Activated CD8-positive, alpha-beta memory T cell treated with anti-CD3 and anti-CD28 coated beads for 1 hour (primary cell): ENCODE data around the gene PGD.
"Not testable (repeated sequence)": the region's sequence is repeated elsewhere in the genome, so short reads cannot be mapped to it uniquely, and the experiment has no call there.

ENCODE experiments used
- DNase-seq, 2 donors: peaks; one replicate each; pipeline ENCODE4 v3.0.0-alpha.2; 2020; ENCODE audit warnings: low read depth in 1 of 2; ENCODE audit errors: extremely low read depth in 1 of 2

The PGD gene

GRCh38 chr1:10433790-10434189 is 34.9 kb downstream of the PGD start:
- DNase-seq = no peak

- no peak for DNase-seq
Observed at GRCh38 chr1:10434590-10434989, 35.7 kb downstream of the PGD start.

DNA sequence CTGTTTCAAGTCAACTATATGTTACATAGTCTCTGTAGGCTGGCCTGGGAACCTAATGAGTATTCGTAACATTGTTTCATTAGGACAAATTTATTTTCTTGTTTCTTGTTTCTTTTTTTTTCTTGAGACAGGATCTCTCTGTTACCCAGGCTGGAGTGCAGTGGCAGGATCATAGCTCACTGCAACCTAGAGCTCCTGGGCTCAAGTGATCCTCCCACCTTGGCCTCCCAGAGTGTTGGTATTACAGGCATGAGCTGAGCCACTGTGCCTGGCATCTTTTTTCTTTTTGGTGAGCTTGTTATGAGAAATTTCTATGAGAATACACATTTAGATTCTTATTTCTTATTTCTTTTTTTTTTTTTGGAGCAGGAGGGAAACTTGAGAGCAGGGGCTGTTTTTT is 38.2 kb downstream of the PGD start:
- no peak for DNase-seq

GRCh38 chr1:10438677-10439163 is 39.9 kb downstream of the PGD start:
- DNase-seq = no peak

DNA sequence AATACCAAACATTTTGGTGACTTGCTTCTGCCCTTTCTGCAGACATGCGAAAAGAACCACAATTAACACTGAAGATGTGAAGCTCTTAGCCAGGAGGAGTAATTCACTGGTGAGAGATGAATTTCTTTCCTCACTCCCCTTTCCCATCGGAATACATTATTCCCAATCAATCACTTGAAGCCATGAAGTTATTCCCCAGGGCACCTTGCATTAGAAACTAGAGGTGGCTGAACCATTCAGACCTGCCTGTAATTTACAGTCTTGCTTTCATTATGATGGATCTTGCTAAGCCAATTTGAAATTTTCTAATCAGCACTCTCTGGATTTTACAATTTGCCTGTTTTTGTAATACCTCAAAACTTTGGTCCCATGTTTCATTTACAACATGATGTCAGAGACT is 41.4 kb downstream of the PGD start:
- DNase-seq = no peak

GRCh38 chr1:10440794-10441193 is 41.9 kb downstream of the PGD start:
- no peak for DNase-seq

GRCh38 chr1:10444248-10444647 is 45.4 kb downstream of the PGD start:
- DNase-seq = no peak

- no peak for DNase-seq
Observed at GRCh38 chr1:10444795-10445397, 46.0 kb downstream of the PGD start.

- no peak for DNase-seq
Observed at GRCh38 chr1:10446790-10447422, 48.0 kb downstream of the PGD start.

GRCh38 chr1:10449751-10450150 is 50.9 kb downstream of the PGD start, which contains the start of gene CORT:
Gene CORT (plus strand): TSS chr1:10450031. CDS start chr1:10450224, 193 bp downstream.
- no peak for DNase-seq

GRCh38 chr1:10450156-10450814 is 51.4 kb downstream of the PGD start:
- no peak for DNase-seq

DNA sequence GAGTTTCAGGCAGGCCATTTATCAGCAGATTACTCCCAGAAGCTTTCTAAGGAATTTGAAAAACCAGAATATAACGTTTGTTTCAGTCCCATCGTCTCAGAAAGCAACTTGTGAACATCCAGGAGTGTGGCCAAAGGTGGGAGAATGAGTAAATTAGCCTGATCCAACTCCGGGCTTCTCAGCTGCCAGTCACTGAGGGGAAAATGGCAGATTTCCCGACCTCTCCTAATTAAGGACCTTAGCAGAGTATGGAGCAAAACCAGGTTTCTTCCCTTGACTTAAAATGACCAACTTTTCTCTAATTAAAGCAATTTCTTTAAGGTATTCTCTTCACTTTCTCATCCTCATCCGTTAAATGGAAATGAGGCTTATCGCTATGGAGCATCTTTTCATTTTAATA is 52.0 kb downstream of the PGD start:
- DNase-seq = no peak

- no peak for DNase-seq
Observed at GRCh38 chr1:10451287-10451686, 52.4 kb downstream of the PGD start.

DNA sequence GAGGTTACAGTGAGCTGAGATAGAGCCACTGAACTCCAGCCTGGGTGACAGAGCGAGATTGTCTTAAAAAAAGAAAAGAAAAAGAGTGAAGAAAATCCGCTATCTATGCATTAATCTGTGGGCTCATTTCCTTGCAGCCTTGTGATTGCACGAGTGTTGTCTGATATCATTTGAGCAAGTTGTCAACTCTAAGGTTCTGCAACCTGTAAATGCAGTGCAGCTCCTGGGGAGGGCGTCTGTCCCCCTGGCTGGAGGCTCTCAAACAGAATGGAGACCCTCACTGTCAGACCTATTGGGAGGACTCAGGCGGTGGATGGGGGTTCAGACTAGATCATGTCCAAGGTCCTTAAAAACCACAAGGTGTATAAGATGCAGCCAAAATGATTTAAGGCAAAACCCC is 57.2 kb downstream of the PGD start:
- DNase-seq = no peak

DNA sequence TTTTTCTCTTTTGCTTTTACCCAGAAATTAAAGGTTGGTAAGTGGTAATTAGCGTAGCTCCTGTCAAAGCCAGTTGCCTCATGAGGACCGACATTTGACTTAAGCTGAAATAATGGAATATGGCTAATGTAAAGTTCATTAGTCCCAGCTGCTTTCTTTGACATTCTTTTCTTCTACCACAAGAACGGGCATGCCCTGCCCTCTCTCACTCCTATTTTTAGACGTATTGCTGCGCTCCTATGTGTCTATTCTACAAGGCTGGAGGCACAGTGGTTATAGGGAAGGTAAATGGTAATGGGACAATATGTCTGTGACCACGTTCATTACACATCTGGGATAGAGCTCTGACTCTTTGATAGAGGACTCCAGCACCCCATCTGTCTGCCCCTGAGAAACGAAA is 57.8 kb downstream of the PGD start:
- no peak for DNase-seq

- not testable (repeated sequence) for DNase-seq
Observed at GRCh38 chr1:10457462-10457861, 58.6 kb downstream of the PGD start.

DNA sequence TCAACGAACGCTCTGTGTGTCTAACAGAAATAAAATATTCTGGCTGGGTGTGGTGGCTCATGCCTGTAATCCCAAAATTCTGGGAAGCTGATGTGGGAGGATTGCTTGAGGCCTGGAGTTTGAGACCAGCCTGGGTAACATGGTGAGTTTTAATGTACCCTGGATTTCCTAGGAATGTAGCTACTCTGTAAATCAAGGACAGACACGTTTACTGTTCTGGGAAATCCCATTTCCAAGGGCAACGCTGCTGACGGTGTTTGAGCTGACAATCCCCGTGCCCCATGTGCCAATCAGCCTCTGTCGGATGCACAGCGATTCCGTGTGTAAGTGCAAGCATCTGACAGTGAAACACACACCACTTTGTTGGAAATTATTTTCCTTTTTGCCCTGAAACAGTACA is 59.0 kb downstream of the PGD start:
- no peak for DNase-seq

GRCh38 chr1:10459184-10459583 is 60.3 kb downstream of the PGD start:
- DNase-seq = no peak

DNA sequence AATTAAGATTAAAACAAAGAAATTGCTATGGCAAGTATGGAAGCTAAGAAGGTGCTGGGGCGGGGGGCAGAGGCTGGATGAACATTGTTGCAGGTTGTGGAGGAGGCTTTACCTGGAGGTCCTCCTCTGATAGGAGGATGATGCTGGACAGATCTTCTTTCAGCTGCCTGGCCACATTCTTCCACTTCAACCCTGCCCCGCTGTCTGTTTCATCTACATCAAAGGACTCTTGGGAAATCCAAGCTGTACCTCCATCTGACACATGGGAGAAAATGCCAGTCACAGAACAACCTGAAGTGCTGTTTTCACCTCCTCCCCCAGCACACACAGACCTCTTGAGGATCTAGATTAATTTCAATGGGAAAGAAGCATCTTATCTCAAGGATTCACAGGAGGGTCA is 68.2 kb downstream of the PGD start:
- DNase-seq = no peak

DNA sequence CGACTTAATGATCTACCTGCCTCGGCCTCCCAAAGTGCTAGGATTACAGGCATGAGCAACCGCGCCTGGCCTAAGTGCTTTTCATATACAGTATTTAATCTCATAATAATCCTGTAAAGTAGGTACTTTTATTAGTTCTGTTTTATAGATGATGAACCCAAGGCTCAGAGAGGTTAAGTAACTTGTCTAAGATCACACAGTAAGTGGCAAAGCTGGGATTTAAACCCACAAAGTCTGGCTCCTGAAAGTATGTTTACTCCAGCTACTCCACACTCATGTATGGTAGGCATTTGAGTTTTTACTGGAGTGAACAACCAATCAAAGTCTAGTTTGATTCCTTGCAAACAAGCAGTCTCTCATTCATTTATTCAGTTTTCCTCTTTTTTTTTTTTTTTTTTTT is 71.2 kb downstream of the PGD start:
- no peak for DNase-seq
